Natural killer cell (primary cell): ENCODE measurements around the gene CD14. TPM values are rescaled to one million over a fixed set of nuclear protein-coding genes. Genes with fewer than 3 reads are reported as not detected.
"Not testable (repeated sequence)": the region's sequence is repeated elsewhere in the genome, so short reads cannot be mapped to it uniquely, and the experiment has no call there.

Experiments
- ATAC-seq, 3 donors: fragments of 150-1000 bp in 2 of 3; fragments of 200-7000 bp in 1 of 3; cut with Tn5 transposase; 1 replicate in 1 of 3; 2 replicates in 2 of 3; pipeline ENCODE4 v1.10.0; 2021; ENCODE audit warnings: mild to moderate bottlenecking in 2 of 3, moderate library complexity in 2 of 3
- DNase-seq, 2 donors: peaks; one replicate each; pipeline versions ENCODE4 v3.0.0 to v3.0.0-alpha.2; 2013 to 2021; ENCODE audit warnings: mixed read lengths in 1 of 2
- H3K27ac ChIP-seq: one replicate; pipeline ENCODE4 v1.5.1; 2013; ENCODE audit warnings: mild to moderate bottlenecking, low read length
- H3K27me3 ChIP-seq: one replicate; pipeline ENCODE4 v1.6.1; 2013; ENCODE audit warnings: low read length; ENCODE audit not compliant: control insufficient read depth, insufficient read depth
- H3K36me3 ChIP-seq: one replicate; pipeline ENCODE4 v1.6.1; 2013; ENCODE audit warnings: low read length; ENCODE audit not compliant: control insufficient read depth, insufficient read depth
- H3K4me1 ChIP-seq: one replicate; pipeline ENCODE4 v1.6.1; 2013; ENCODE audit warnings: low read length; ENCODE audit not compliant: control insufficient read depth, insufficient read depth
- H3K4me3 ChIP-seq: one replicate; pipeline ENCODE4 v1.5.1; 2013; ENCODE audit warnings: low read length
- H3K9me3 ChIP-seq: one replicate; pipeline ENCODE4 v1.6.1; 2013; ENCODE audit warnings: low read length; ENCODE audit not compliant: control insufficient read depth, insufficient read depth
- H3K27ac Mint-ChIP-seq, 2 donors: one replicate each; pipeline ENCODE4 v1.8.0; 2022; ENCODE audit warnings: mild to moderate bottlenecking in 2 of 2, mixed read lengths in 2 of 2, moderate library complexity in 1 of 2
- H3K27me3 Mint-ChIP-seq, 2 donors: one replicate each; pipeline ENCODE4 v1.8.0; 2022; ENCODE audit warnings: low read depth in 2 of 2, mixed read lengths in 2 of 2
- H3K36me3 Mint-ChIP-seq: one replicate; pipeline ENCODE4 v1.8.0; 2022; ENCODE audit warnings: mixed read lengths
- H3K4me1 Mint-ChIP-seq, 2 donors: one replicate each; pipeline ENCODE4 v1.8.0; 2022; ENCODE audit warnings: mixed read lengths in 2 of 2
- H3K4me3 Mint-ChIP-seq: one replicate; pipeline ENCODE4 v1.8.0; 2022; ENCODE audit warnings: mild to moderate bottlenecking, moderate library complexity, mixed read lengths
- H3K9me3 Mint-ChIP-seq, 2 donors: one replicate each; pipeline ENCODE4 v1.8.0; 2022; ENCODE audit warnings: mixed read lengths in 2 of 2
- WGBS: methylation state at CpG from one replicate; pipeline ENCODE4 v1.1.7; 2013; ENCODE audit warnings: missing lambda C conversion rate; ENCODE audit not compliant: insufficient coverage; 5-methylcytosine and 5-hydroxymethylcytosine counted together
- intact Hi-C: fragments of 100-400 bp; cut with micrococcal nuclease; formaldehyde crosslinking; loops from one replicate; pipeline ENCODE4 v1.14.2; 2022
- total RNA-seq, 4 donors: library from RNA; stranded (reverse); fragments of 120-200 nt in 1 of 4; gene quantifications; one replicate each; pipeline versions ENCODE4 v1.2.3 to v1.2.4, GENCODE V29; 2013 to 2022
- TF ChIP-seq, protein P1 (sequence below): fragments of 200-600 bp; IDR thresholded peaks from one replicate; pipeline ENCODE4 v1.8.0; 2022; ENCODE audit warnings: antibody characterized with exemption

CD14 gene
- total RNA-seq, 3 donors from 2014 or later (not counting 1 experiment from before 2014, with no cell fraction given), result 1.4 to 15.9 (median 7.0) TPM

DNA sequence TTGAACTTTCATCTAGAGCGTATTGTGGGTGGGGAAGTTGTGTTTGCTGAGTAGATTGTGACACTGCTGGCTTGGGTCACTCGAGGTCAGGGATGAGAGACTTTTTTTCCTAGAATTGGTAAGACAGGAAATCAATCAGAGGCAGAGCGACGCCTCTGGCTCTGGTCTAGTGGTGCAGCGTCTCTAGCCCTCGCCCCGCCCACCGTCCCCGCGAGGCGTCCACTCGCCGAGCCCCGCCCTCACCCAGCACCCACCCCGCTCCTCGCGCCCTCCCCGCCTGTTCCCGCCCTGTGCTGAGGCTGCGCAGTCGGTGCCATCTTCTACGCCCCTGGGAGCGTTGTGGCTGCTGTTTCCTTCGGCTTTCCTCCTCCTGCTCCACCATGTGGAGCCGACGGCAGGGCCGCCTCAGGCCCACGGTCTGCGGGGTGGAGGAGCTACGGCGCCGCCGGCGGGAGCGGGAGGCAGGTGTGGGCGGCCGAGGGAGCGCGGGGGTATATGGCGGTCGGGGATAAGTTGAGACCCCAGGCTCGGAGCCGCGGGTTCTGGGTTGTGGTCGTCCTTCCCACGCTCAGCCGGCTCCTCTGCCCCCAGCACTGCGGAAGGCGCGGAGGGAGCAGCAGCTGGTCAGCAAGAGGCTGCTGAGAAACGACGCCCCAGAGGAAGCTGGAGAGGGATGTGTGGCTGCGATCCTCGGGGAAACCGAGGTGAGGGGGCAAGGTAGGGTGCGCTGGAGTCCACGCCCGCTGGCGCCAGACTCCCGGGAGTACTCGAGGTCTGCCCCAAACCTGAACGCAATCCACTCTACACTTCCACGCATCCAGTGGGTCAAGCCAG, 6.4 kb upstream of the CD14 start, which contains the start of gene TMCO6:
Gene TMCO6 (plus strand): TSS at position 304 of the 834 bp plus-strand sequence. CDS start 77 bp downstream, at position 381.
- ATAC-seq (peak; percentile 98 to 100 (median 99)), DNase-seq (peak; percentile 94 to 98)
- Mint-ChIP-seq H3K27me3 (no peaks in the 10 kb centered on the region), H3K36me3 (no peaks in the 10 kb centered on the region), H3K9me3 (no peaks in the 10 kb centered on the region), H3K27ac (peak within 1 kb of the TSS; percentile 93 to 95), H3K4me1 (peaks cover 15 to 35% of the 10 kb centered on the region in 2 donors), H3K4me3 (peak within 1 kb of the TSS; percentile 92)
- WGBS, result under 1% methylated on average over 63 of the region's 63 CpGs
- peak within 1 kb of the TSS; percentile 65 for H3K4me3 ChIP-seq
- intact Hi-C loops, result loop anchor here (1.0 to 2.0 kb wide), 4 partner anchors 8 to 237 kb away; partner anchors contain the start of genes APBB3, EIF4EBP3, IK and NDUFA2
- TF ChIP-seq, protein P1, sequence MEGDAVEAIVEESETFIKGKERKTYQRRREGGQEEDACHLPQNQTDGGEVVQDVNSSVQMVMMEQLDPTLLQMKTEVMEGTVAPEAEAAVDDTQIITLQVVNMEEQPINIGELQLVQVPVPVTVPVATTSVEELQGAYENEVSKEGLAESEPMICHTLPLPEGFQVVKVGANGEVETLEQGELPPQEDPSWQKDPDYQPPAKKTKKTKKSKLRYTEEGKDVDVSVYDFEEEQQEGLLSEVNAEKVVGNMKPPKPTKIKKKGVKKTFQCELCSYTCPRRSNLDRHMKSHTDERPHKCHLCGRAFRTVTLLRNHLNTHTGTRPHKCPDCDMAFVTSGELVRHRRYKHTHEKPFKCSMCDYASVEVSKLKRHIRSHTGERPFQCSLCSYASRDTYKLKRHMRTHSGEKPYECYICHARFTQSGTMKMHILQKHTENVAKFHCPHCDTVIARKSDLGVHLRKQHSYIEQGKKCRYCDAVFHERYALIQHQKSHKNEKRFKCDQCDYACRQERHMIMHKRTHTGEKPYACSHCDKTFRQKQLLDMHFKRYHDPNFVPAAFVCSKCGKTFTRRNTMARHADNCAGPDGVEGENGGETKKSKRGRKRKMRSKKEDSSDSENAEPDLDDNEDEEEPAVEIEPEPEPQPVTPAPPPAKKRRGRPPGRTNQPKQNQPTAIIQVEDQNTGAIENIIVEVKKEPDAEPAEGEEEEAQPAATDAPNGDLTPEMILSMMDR, result peak; percentile 61
- H3K36me3 ChIP-seq, result peaks cover 15% of the 10 kb centered on the region
- H3K9me3 ChIP-seq, result no peaks in the 10 kb centered on the region
- H3K27me3 ChIP-seq, result no peaks in the 10 kb centered on the region
- H3K27ac ChIP-seq, result peak within 1 kb of the TSS; percentile 84
- peaks cover 18% of the 10 kb centered on the region for H3K4me1 ChIP-seq

DNA sequence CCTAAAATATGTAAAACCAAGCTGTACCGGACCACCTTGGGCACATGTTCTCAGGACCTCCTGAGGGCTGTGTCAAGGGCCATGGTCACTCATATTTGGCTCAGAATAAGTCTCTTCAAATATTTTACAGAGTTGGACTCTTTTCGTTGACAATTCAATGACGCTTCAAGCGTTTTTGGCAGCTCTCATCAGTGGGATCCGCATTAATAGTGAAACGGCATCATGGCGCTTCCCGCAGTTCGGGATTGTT, 5.8 kb upstream of the CD14 start:
- H3K27ac ChIP-seq, result peak overlapping the region; percentile 84
- ATAC-seq, H3K9me3 Mint-ChIP-seq, H3K9me3 ChIP-seq, H3K36me3 ChIP-seq, H3K27me3 ChIP-seq, H3K27me3 Mint-ChIP-seq, DNase-seq, H3K36me3 Mint-ChIP-seq: not testable (repeated sequence)
- peak overlapping the region; percentile 41 for H3K4me3 ChIP-seq
- peaks cover 18% of the 10 kb centered on the region for H3K4me1 ChIP-seq
- WGBS, result 28% methylated on average over 9 of the region's 9 CpGs
- Mint-ChIP-seq H3K4me1 (peaks cover 15 to 35% of the 10 kb centered on the region in 2 donors), H3K27ac (peak overlapping the region; percentile 93 to 95), H3K4me3 (peak overlapping the region; percentile 92)
- intact Hi-C loops, result loop anchor here (1.0 to 2.0 kb wide), 4 partner anchors 8 to 236 kb away; partner anchors contain the start of genes APBB3, EIF4EBP3, IK and NDUFA2

DNA sequence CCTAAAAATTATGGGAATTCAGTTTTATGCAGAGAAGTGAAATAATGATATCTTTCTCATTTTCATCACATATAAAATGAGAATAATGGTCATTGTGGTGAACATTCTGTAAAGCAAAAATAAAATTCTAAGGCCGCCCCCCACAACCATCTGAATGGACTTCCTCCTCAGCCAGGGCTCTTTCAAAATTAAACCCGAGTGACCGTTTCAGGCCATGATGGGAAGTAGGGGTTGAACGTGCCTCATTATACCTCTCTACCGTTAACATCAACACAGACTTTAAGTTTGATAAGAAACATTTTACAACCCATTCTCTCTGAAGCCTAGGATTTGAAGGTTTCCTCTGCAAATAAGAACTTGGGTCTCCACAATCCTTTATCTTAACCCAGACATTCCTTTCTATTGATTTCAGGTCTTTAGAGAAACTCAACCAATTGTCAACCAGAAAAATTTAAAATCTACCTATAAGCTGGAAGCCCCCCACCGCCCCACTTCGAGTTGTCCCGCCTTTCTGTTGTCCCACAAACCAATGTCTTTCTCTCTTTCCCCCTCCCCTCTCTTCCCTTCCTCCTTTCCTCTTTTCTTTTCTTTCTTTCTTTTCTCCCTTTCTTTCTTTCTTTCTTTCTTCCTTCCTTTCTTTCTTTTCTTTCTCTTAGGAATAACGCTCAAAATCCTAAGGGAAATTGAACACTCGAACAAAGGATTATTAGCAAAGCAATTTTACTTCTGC, 4.6 kb upstream of the CD14 start:
- H3K27ac Mint-ChIP-seq, result peak overlapping the region in 1 of 2 donors; percentile 95
- peaks cover under 1% of the 10 kb centered on the region for H3K36me3 ChIP-seq
- H3K36me3 Mint-ChIP-seq, result no peaks in the 10 kb centered on the region
- WGBS, result 92% methylated on average over 9 of the region's 10 CpGs
- H3K27ac ChIP-seq, result no peak overlapping the region
- H3K9me3 ChIP-seq, result no peaks in the 10 kb centered on the region
- no peaks in the 10 kb centered on the region for H3K27me3 Mint-ChIP-seq
- H3K9me3 Mint-ChIP-seq, result no peaks in the 10 kb centered on the region
- H3K4me1 ChIP-seq, result peaks cover 27% of the 10 kb centered on the region
- H3K27me3 ChIP-seq, result no peaks in the 10 kb centered on the region
- ATAC-seq, result no peak
- no peak for DNase-seq
- H3K4me3 ChIP-seq, result no peak overlapping the region
- TF ChIP-seq, protein P1, result no peak
- intact Hi-C loops, result loop anchor here (2.0 kb wide), 2 partner anchors 73 to 235 kb away; partner anchors contain the start of genes APBB3 and SLC35A4
- H3K4me3 Mint-ChIP-seq, result peak overlapping the region; percentile 28
- peaks cover 24 to 44% of the 10 kb centered on the region in 2 donors for H3K4me1 Mint-ChIP-seq
